ENCODE measurements around the gene FTO.

DNA sequence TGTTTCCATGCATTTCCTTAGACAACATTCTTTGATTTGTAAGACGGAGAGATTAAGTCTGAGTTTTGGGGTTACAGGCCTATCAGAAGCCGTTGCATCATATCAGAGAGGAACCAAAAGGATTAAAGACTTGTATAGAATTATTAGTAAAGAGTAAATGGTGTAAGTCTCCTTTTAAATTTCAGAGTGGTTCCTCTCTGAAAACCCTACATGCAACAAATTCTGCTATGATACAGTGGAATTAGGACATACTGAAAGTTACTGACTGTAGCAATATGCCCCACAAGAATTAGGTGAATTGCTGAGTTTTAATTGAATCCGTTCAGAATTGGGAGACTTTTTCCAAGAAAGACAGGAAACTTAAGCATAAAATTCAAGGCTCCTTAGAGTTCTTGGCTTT lies 221.6 kb downstream of the FTO start:
- no peak for TF ChIP-seq CTCF (IDR thresholded peaks at IDR 0.05)
- TF ChIP-seq EP300 (IDR thresholded peaks at IDR 0.05; ENCODE audit: low read depth): no peak
- no peak for TF ChIP-seq POLR2A (IDR thresholded peaks at IDR 0.05)
- TF ChIP-seq POLR2AphosphoS5 (IDR thresholded peaks at IDR 0.05): no peak
